GM18508 (cell line): Measurements from ENCODE around the gene ADAP1.
"Not testable (repeated sequence)": the region's sequence is repeated elsewhere in the genome, so short reads cannot be mapped to it uniquely, and the experiment has no call there.

Experiments
- ATAC-seq: cut with Tn5 transposase; IDR thresholded peaks from one replicate; pipeline ENCODE4 v1.9.1; 2021; ENCODE audit warnings: moderate number of reproducible peaks; ENCODE audit not compliant: insufficient read depth, unreplicated experiment

ADAP1 gene

GRCh38 chr7:874031-874749 is 80.3 kb downstream of the ADAP1 start:
- ATAC-seq, result no peak

GRCh38 chr7:873367-874002 is 81.0 kb downstream of the ADAP1 start:
- ATAC-seq, result no peak

GRCh38 chr7:872685-873084 is 81.8 kb downstream of the ADAP1 start:
- not testable (repeated sequence) for ATAC-seq

GRCh38 chr7:871900-872537 is 82.5 kb downstream of the ADAP1 start:
- no peak for ATAC-seq

GRCh38 chr7:869348-869747 is 85.1 kb downstream of the ADAP1 start:
- no peak for ATAC-seq

GRCh38 chr7:868189-868486 is 86.3 kb downstream of the ADAP1 start:
- no peak for ATAC-seq

GRCh38 chr7:867406-868188 is 86.9 kb downstream of the ADAP1 start:
- ATAC-seq, result no peak

GRCh38 chr7:867001-867405 is 87.5 kb downstream of the ADAP1 start:
- no peak for ATAC-seq

- no peak for ATAC-seq
Measured at GRCh38 chr7:865921-866320, 88.6 kb downstream of the ADAP1 start.

- ATAC-seq, result no peak
Measured at GRCh38 chr7:863106-863505, 91.4 kb downstream of the ADAP1 start.

- no peak for ATAC-seq
Measured at GRCh38 chr7:862157-862556, 92.3 kb downstream of the ADAP1 start.

- no peak for ATAC-seq
Measured at GRCh38 chr7:861222-861621, 93.3 kb downstream of the ADAP1 start.

GRCh38 chr7:860149-860548 is 94.3 kb downstream of the ADAP1 start:
- ATAC-seq, result no peak

- ATAC-seq, result no peak
Measured at GRCh38 chr7:859359-860030, 95.0 kb downstream of the ADAP1 start.

GRCh38 chr7:857661-858060 is 96.8 kb downstream of the ADAP1 start:
- no peak for ATAC-seq

GRCh38 chr7:856444-857095 is 97.9 kb downstream of the ADAP1 start:
- ATAC-seq, result no peak

GRCh38 chr7:855686-856369 is 98.7 kb downstream of the ADAP1 start:
- ATAC-seq, result no peak

- ATAC-seq, result no peak
Measured at GRCh38 chr7:854118-854775, 100.2 kb downstream of the ADAP1 start.
